HG03469 (cell line): ENCODE measurements around the gene SMIM13.

Source experiments
- ATAC-seq: cut with Tn5 transposase; IDR thresholded peaks from one replicate; pipeline ENCODE4 v1.9.1; 2021; ENCODE audit warnings: mild to moderate bottlenecking, moderate library complexity, moderate number of reproducible peaks; ENCODE audit not compliant: unreplicated experiment

SMIM13 gene

GRCh38 chr6:11183761-11184362, 90.2 kb downstream of the SMIM13 start:
- no peak for ATAC-seq

GRCh38 chr6:11185204-11185842, 91.7 kb downstream of the SMIM13 start:
- no peak for ATAC-seq

GRCh38 chr6:11187301-11187700, 93.7 kb downstream of the SMIM13 start:
- no peak for ATAC-seq
